Sigmoid colon (tissue), 4 donors: ENCODE results near the gene RPH3AL.

Experiments
- CTCF ChIP-seq, 4 experiments: fragments of 450-650 bp in 3 of 4; fragments of 200-600 bp in 1 of 4; IDR thresholded peaks; one replicate each; pipeline ENCODE4 v1.5.1; 2016 to 2019; ENCODE audit warnings: antibody characterized with exemption in 4 of 4, mild to moderate bottlenecking in 3 of 4, moderate library complexity in 2 of 4
- POLR2A ChIP-seq, 2 donors: fragments of 450-650 bp; IDR thresholded peaks; one replicate each; pipeline ENCODE4 v1.6.1; 2016; ENCODE audit warnings: antibody characterized with exemption in 2 of 2, mild to moderate bottlenecking in 2 of 2, moderate library complexity in 2 of 2
- POLR2AphosphoS5 ChIP-seq, 4 donors: sonication (generic); formaldehyde crosslinking; IDR thresholded peaks; one replicate each; pipeline ENCODE4 v1.6.1; 2017; ENCODE audit warnings: antibody characterized with exemption in 4 of 4

- TF ChIP-seq CTCF (IDR thresholded peaks at IDR 0.05), result no peak
- no peak for TF ChIP-seq POLR2AphosphoS5 (IDR thresholded peaks at IDR 0.05)
- no peak for TF ChIP-seq POLR2A (IDR thresholded peaks at IDR 0.05)
Observed at GRCh38 chr17:391850-392249, 39.2 kb upstream of the RPH3AL start.
